ENCODE results near the gene HOOK1. TPM values are rescaled to one million over a fixed set of nuclear protein-coding genes. Genes with fewer than 3 reads are reported as not detected.

HOOK1 gene
- total RNA-seq, 2 experiments from 2014 or later, result not detected

DNA sequence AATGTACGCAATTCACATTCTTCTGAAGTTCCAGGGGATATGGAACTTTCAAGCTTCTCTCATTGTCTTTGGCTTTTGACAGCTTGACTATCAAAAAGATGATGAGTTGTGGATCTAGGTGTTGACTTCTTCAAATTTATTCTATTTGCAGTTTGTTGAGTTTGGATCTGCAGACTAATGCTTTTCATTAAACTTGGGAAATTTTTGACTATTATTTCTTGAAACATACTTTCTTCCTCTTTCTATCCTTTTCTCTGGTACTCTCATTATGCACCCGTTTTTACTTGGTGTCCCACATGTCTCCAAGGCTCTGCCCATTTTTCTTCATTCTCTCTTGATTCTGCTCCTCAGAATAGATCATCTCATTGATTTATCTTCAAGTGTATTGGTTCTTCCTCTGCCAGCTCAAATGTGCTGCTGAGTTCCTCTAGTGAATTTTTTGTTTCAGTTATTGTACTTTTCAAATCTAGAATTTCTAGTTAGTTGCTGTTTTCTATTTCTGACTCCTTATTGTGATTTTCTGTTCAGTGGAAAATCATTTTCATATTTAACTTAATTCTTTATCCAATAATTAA is 62.4 kb downstream of the HOOK1 start:
- Histone ChIP-seq H3K4me2 (ENCODE audit: low read length) (no peak overlapping the region), H4K20me1 (ENCODE audit: insufficient read depth, low read length) (no peaks in the 10 kb centered on the region), H3K9me2 (ENCODE audit: insufficient read depth, low read length) (no peaks in the 10 kb centered on the region), H3K4me1 (ENCODE audit: insufficient read depth, low read length, poor library complexity, severe bottlenecking) (no peaks in the 10 kb centered on the region), H2AFZ (ENCODE audit: low read length) (no peak overlapping the region), H3K79me2 (ENCODE audit: insufficient read depth, low read depth, low read length) (no peaks in the 10 kb centered on the region), H3K9me3 (ENCODE audit: low read length) (no peaks in the 10 kb centered on the region), H3K4me3 (ENCODE audit: low read depth, low read length, poor library complexity, severe bottlenecking) (no peak overlapping the region), H3K36me3 (ENCODE audit: insufficient read depth, low read length) (no peaks in the 10 kb centered on the region), H3K27ac (ENCODE audit: low read depth, low read length, poor library complexity, severe bottlenecking) (no peak overlapping the region)
- DNase-seq (ENCODE audit: low spot score), result no peak
- ChIA-PET POLR2A (no interaction called here), CTCF (ENCODE audit: unreplicated experiment) (no interaction called here)
- intact Hi-C loops (cut with micrococcal nuclease; ENCODE audit: unreplicated experiment), result no loop called here
- no TSS peak for BruUV-seq (replicated peaks)
- no peak for TF ChIP-seq EZH2phosphoT487 (IDR thresholded peaks at IDR 0.05; ENCODE audit: borderline replicate concordance, low read depth, low read length)
- TF ChIP-seq, protein P1, sequence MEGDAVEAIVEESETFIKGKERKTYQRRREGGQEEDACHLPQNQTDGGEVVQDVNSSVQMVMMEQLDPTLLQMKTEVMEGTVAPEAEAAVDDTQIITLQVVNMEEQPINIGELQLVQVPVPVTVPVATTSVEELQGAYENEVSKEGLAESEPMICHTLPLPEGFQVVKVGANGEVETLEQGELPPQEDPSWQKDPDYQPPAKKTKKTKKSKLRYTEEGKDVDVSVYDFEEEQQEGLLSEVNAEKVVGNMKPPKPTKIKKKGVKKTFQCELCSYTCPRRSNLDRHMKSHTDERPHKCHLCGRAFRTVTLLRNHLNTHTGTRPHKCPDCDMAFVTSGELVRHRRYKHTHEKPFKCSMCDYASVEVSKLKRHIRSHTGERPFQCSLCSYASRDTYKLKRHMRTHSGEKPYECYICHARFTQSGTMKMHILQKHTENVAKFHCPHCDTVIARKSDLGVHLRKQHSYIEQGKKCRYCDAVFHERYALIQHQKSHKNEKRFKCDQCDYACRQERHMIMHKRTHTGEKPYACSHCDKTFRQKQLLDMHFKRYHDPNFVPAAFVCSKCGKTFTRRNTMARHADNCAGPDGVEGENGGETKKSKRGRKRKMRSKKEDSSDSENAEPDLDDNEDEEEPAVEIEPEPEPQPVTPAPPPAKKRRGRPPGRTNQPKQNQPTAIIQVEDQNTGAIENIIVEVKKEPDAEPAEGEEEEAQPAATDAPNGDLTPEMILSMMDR (conservative IDR thresholded peaks at IDR 0.05; ENCODE audit: low read length), result no peak

DNA sequence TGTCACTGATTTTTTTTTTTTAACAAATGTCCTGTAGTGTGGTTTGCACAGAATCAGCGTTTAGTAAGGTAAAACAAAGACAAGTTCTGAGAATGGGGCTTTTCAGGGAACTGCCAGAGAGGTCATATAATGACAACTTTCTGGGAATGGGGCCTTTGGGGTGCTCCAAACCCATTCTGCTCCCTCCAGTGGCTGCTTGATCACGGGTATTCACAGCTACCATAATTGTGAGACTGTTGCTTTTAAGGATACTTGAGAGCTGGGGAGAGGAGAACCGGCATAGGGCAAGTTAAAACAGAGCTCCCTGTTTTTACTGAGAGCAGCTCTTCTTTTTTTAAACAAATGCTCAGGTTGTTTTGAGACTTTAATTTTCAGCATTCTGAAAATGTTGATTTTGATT is 63.6 kb downstream of the HOOK1 start:
- POLR2A ChIA-PET, result interaction anchor here (0.7 kb wide), 1 partner anchor 633 kb away, joined by 3 read pairs; no protein-coding TSS in a partner anchor
- intact Hi-C loops (cut with micrococcal nuclease; ENCODE audit: unreplicated experiment), result no loop called here

DNA sequence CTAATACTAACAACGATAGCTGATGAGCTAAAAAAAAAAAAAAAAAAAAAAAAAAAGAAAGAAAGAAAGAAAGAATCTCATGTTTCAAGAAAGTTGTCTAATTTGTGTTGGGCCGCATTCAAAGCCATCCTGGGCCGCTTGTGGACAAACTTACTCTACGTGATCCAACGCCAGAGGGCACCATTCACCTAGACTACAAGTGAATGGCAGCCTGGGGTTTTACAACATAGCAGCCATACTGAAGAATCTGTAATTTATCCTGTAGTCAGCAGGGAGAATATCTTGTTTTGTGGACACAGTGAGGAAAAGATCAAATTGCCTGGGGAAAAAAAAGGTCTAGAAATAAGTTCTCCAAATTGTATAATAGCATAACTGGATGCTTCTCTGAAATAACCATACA is 64.8 kb downstream of the HOOK1 start:
- Histone ChIP-seq H3K9me3 (ENCODE audit: low read length) (no peaks in the 10 kb centered on the region), H3K9me2 (ENCODE audit: insufficient read depth, low read length) (no peaks in the 10 kb centered on the region), H3K79me2 (ENCODE audit: insufficient read depth, low read depth, low read length) (no peaks in the 10 kb centered on the region), H3K36me3 (ENCODE audit: insufficient read depth, low read length) (no peaks in the 10 kb centered on the region), H3K27ac (ENCODE audit: low read depth, low read length, poor library complexity, severe bottlenecking) (no peak overlapping the region), H2AFZ (ENCODE audit: low read length) (no peak overlapping the region), H3K4me1 (ENCODE audit: insufficient read depth, low read length, poor library complexity, severe bottlenecking) (no peaks in the 10 kb centered on the region), H3K4me3 (ENCODE audit: low read depth, low read length, poor library complexity, severe bottlenecking) (no peak overlapping the region), H3K4me2 (ENCODE audit: low read length) (no peak overlapping the region), H4K20me1 (ENCODE audit: insufficient read depth, low read length) (no peaks in the 10 kb centered on the region)
- TF ChIP-seq EZH2phosphoT487 (IDR thresholded peaks at IDR 0.05; ENCODE audit: borderline replicate concordance, low read depth, low read length), result no peak
- TF ChIP-seq, protein P1 (conservative IDR thresholded peaks at IDR 0.05; ENCODE audit: low read length), result 0 out of 2 replicates have a peak, but pooled peaks have one; percentile 36
- ChIA-PET CTCF (ENCODE audit: unreplicated experiment) (no interaction called here), POLR2A (interaction anchor here (0.6 kb wide), 1 partner anchor 1051 kb away, joined by 7 read pairs; no protein-coding TSS in a partner anchor)
- no TSS peak for BruUV-seq (replicated peaks)
- intact Hi-C loops (cut with micrococcal nuclease; ENCODE audit: unreplicated experiment), result no loop called here
- peak; percentile 1 for DNase-seq (ENCODE audit: low spot score)

More for the DNA sequence above, 63.6 kb downstream of the HOOK1 start:
- Histone ChIP-seq H3K27ac (ENCODE audit: low read depth, low read length, poor library complexity, severe bottlenecking) (no peak overlapping the region), H3K36me3 (ENCODE audit: insufficient read depth, low read length) (no peaks in the 10 kb centered on the region), H2AFZ (ENCODE audit: low read length) (no peak overlapping the region), H4K20me1 (ENCODE audit: insufficient read depth, low read length) (no peaks in the 10 kb centered on the region), H3K9me3 (ENCODE audit: low read length) (no peaks in the 10 kb centered on the region), H3K4me3 (ENCODE audit: low read depth, low read length, poor library complexity, severe bottlenecking) (no peak overlapping the region), H3K79me2 (ENCODE audit: insufficient read depth, low read depth, low read length) (no peaks in the 10 kb centered on the region), H3K4me2 (ENCODE audit: low read length) (no peak overlapping the region), H3K4me1 (ENCODE audit: insufficient read depth, low read length, poor library complexity, severe bottlenecking) (no peaks in the 10 kb centered on the region), H3K9me2 (ENCODE audit: insufficient read depth, low read length) (no peaks in the 10 kb centered on the region)
- CTCF ChIA-PET (ENCODE audit: unreplicated experiment), result no interaction called here
- TF ChIP-seq, protein P1 (conservative IDR thresholded peaks at IDR 0.05; ENCODE audit: low read length), result no peak
- TF ChIP-seq EZH2phosphoT487 (IDR thresholded peaks at IDR 0.05; ENCODE audit: borderline replicate concordance, low read depth, low read length), result no peak
- DNase-seq (ENCODE audit: low spot score), result no peak
- BruUV-seq (replicated peaks), result no TSS peak

Data from OCI-LY7 (cell line).